K562 (cell line): ENCODE results near the gene SGMS1. TPM values are rescaled to one million over a fixed set of nuclear protein-coding genes. Genes with fewer than 3 reads are reported as not detected.

ENCODE experiments used
- MEF2D ChIP-seq: conservative IDR thresholded peaks from 2 replicates; pipeline ENCODE4 v1.6.1; 2016; ENCODE audit warnings: low read depth, missing genetic modification characterization, missing compliant biosample characterization
- RBBP5 ChIP-seq: fragments of 200-600 bp; sonication (generic); IDR thresholded peaks from 2 replicates; pipeline ENCODE4 v1.6.1; 2012; ENCODE audit warnings: borderline replicate concordance, mild to moderate bottlenecking, low read length, control low read depth, inconsistent platforms; ENCODE audit not compliant: insufficient read depth, poor library complexity, severe bottlenecking
- ZEB2 ChIP-seq: fragments of 450-650 bp; IDR thresholded peaks from 2 replicates; pipeline ENCODE4 v1.6.1; 2016
- ZNF41 ChIP-seq: fragments of 250-450 bp; sonication (Bioruptor Pico); conservative IDR thresholded peaks from 2 replicates; pipeline ENCODE4 v1.4.0; 2020; ENCODE audit warnings: mild to moderate bottlenecking
- polyA plus RNA-seq, 8 experiments: library from polyadenylated mRNA; depleted of rRNA in 4 of 8; stranded (reverse) in 5 of 8; unstranded in 3 of 8; fragments of >200 nt; fragmentation: Nextera tagmentation in 2 of 8; fragmentation: Illumina TruSeq in 1 of 8; extraction: Ambion mirVana in 2 of 8; extraction: Trizol in 1 of 8; gene quantifications; 2 replicates each; pipeline versions ENCODE4 v1.2.1 to v1.2.3, GENCODE V29; 2011 to 2014; ENCODE audit warnings: inconsistent platforms in 1 of 8, missing spikeins in 1 of 8
- total RNA-seq, 7 experiments: library from RNA; depleted of rRNA in 6 of 7; stranded (reverse); fragments of >200 nt in 6 of 7; fragmentation: Illumina TruSeq in 2 of 7; extraction: Trizol in 2 of 7; gene quantifications; 2 replicates each; pipeline versions ENCODE4 v1.2.1 to v1.2.3, GENCODE V29; 2011 to 2021; ENCODE audit warnings: low replicate concordance in 1 of 7
- TF ChIP-seq, protein P1 (sequence below), 2 experiments: fragments of 250-450 bp in 1 of 2; fragments of 450-650 bp in 1 of 2; sonication (Bioruptor Pico) in 1 of 2; IDR thresholded peaks; 2 replicates each; pipeline versions ENCODE4 v1.6.1 to v1.8.0; 2016 to 2021; ENCODE audit warnings: mild to moderate bottlenecking in 2 of 2, moderate library complexity in 2 of 2, missing compliant biosample characterization in 1 of 2, missing genetic modification characterization in 1 of 2
- TF ChIP-seq, protein P2 (sequence below): fragments of 450-650 bp; IDR thresholded peaks from 2 replicates; pipeline ENCODE4 v1.6.1; 2017; ENCODE audit warnings: antibody characterized with exemption, mild to moderate bottlenecking
- TF ChIP-seq, protein P3 (sequence below): fragments of 450-650 bp; IDR thresholded peaks from 2 replicates; pipeline ENCODE4 v1.6.1; 2017; ENCODE audit warnings: mild to moderate bottlenecking, moderate library complexity
- TF ChIP-seq, protein P4 (sequence below): fragments of 200-400 bp; formaldehyde crosslinking; IDR thresholded peaks from 2 replicates; pipeline ENCODE4 v1.6.1; 2017; ENCODE audit warnings: mild to moderate bottlenecking, low read depth, low read length, moderate library complexity
- TF ChIP-seq, protein P5 (sequence below): fragments of 450-650 bp; IDR thresholded peaks from 2 replicates; pipeline ENCODE4 v1.6.1; 2016; ENCODE audit warnings: low read depth

Gene SGMS1
- total and polyA plus RNA-seq, 9 of the 15 experiments (the other 6 are each of a cell fraction or from before 2014, with no cell fraction given): 22.6 to 232 (median 82.2) TPM

DNA sequence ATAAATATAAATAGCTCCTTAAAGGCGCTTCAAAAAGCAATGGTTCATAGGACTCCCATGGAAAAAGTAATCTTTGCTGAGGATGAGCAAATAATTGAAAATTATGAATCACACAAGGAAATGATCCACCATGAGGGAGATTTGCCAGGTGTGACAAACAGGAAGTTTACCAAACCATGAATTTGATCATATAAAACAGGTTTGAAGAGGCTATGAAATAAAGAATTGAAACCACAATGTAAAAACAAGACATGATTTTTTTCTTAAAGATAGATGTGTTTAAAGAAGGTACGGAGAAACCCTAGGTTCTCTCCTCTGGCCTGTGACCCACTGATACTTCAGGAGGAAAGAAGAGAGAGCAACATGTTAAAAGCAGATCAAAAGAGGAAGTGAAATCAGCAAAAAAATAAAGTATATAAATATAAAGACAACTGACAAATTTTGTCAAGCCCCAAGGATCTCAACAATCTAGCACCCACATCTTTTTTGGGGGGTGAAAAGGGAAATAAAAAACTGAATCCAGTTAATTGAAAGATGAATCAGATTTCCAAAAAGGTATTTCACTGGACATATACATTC lies 261.1 kb downstream of the SGMS1 start (continued):
- TF ChIP-seq, protein P1, sequence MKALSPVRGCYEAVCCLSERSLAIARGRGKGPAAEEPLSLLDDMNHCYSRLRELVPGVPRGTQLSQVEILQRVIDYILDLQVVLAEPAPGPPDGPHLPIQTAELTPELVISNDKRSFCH (CRISPR knock-in tag; IDR thresholded peaks at IDR 0.05): no peak
- TF ChIP-seq, protein P1 (tag; IDR thresholded peaks at IDR 0.05): no peak
- TF ChIP-seq, protein P2, sequence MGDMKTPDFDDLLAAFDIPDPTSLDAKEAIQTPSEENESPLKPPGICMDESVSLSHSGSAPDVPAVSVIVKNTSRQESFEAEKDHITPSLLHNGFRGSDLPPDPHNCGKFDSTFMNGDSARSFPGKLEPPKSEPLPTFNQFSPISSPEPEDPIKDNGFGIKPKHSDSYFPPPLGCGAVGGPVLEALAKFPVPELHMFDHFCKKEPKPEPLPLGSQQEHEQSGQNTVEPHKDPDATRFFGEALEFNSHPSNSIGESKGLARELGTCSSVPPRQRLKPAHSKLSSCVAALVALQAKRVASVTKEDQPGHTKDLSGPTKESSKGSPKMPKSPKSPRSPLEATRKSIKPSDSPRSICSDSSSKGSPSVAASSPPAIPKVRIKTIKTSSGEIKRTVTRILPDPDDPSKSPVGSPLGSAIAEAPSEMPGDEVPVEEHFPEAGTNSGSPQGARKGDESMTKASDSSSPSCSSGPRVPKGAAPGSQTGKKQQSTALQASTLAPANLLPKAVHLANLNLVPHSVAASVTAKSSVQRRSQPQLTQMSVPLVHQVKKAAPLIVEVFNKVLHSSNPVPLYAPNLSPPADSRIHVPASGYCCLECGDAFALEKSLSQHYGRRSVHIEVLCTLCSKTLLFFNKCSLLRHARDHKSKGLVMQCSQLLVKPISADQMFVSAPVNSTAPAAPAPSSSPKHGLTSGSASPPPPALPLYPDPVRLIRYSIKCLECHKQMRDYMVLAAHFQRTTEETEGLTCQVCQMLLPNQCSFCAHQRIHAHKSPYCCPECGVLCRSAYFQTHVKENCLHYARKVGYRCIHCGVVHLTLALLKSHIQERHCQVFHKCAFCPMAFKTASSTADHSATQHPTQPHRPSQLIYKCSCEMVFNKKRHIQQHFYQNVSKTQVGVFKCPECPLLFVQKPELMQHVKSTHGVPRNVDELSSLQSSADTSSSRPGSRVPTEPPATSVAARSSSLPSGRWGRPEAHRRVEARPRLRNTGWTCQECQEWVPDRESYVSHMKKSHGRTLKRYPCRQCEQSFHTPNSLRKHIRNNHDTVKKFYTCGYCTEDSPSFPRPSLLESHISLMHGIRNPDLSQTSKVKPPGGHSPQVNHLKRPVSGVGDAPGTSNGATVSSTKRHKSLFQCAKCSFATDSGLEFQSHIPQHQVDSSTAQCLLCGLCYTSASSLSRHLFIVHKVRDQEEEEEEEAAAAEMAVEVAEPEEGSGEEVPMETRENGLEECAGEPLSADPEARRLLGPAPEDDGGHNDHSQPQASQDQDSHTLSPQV: peak; percentile 14; the same call in 1 of the 2 replicates
- TF ChIP-seq, protein P3, sequence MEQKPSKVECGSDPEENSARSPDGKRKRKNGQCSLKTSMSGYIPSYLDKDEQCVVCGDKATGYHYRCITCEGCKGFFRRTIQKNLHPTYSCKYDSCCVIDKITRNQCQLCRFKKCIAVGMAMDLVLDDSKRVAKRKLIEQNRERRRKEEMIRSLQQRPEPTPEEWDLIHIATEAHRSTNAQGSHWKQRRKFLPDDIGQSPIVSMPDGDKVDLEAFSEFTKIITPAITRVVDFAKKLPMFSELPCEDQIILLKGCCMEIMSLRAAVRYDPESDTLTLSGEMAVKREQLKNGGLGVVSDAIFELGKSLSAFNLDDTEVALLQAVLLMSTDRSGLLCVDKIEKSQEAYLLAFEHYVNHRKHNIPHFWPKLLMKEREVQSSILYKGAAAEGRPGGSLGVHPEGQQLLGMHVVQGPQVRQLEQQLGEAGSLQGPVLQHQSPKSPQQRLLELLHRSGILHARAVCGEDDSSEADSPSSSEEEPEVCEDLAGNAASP: no peak
- no peak for TF ChIP-seq RBBP5
- TF ChIP-seq, protein P4, sequence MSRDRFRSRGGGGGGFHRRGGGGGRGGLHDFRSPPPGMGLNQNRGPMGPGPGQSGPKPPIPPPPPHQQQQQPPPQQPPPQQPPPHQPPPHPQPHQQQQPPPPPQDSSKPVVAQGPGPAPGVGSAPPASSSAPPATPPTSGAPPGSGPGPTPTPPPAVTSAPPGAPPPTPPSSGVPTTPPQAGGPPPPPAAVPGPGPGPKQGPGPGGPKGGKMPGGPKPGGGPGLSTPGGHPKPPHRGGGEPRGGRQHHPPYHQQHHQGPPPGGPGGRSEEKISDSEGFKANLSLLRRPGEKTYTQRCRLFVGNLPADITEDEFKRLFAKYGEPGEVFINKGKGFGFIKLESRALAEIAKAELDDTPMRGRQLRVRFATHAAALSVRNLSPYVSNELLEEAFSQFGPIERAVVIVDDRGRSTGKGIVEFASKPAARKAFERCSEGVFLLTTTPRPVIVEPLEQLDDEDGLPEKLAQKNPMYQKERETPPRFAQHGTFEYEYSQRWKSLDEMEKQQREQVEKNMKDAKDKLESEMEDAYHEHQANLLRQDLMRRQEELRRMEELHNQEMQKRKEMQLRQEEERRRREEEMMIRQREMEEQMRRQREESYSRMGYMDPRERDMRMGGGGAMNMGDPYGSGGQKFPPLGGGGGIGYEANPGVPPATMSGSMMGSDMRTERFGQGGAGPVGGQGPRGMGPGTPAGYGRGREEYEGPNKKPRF: no peak
- TF ChIP-seq ZEB2: no peak
- TF ChIP-seq, protein P5, sequence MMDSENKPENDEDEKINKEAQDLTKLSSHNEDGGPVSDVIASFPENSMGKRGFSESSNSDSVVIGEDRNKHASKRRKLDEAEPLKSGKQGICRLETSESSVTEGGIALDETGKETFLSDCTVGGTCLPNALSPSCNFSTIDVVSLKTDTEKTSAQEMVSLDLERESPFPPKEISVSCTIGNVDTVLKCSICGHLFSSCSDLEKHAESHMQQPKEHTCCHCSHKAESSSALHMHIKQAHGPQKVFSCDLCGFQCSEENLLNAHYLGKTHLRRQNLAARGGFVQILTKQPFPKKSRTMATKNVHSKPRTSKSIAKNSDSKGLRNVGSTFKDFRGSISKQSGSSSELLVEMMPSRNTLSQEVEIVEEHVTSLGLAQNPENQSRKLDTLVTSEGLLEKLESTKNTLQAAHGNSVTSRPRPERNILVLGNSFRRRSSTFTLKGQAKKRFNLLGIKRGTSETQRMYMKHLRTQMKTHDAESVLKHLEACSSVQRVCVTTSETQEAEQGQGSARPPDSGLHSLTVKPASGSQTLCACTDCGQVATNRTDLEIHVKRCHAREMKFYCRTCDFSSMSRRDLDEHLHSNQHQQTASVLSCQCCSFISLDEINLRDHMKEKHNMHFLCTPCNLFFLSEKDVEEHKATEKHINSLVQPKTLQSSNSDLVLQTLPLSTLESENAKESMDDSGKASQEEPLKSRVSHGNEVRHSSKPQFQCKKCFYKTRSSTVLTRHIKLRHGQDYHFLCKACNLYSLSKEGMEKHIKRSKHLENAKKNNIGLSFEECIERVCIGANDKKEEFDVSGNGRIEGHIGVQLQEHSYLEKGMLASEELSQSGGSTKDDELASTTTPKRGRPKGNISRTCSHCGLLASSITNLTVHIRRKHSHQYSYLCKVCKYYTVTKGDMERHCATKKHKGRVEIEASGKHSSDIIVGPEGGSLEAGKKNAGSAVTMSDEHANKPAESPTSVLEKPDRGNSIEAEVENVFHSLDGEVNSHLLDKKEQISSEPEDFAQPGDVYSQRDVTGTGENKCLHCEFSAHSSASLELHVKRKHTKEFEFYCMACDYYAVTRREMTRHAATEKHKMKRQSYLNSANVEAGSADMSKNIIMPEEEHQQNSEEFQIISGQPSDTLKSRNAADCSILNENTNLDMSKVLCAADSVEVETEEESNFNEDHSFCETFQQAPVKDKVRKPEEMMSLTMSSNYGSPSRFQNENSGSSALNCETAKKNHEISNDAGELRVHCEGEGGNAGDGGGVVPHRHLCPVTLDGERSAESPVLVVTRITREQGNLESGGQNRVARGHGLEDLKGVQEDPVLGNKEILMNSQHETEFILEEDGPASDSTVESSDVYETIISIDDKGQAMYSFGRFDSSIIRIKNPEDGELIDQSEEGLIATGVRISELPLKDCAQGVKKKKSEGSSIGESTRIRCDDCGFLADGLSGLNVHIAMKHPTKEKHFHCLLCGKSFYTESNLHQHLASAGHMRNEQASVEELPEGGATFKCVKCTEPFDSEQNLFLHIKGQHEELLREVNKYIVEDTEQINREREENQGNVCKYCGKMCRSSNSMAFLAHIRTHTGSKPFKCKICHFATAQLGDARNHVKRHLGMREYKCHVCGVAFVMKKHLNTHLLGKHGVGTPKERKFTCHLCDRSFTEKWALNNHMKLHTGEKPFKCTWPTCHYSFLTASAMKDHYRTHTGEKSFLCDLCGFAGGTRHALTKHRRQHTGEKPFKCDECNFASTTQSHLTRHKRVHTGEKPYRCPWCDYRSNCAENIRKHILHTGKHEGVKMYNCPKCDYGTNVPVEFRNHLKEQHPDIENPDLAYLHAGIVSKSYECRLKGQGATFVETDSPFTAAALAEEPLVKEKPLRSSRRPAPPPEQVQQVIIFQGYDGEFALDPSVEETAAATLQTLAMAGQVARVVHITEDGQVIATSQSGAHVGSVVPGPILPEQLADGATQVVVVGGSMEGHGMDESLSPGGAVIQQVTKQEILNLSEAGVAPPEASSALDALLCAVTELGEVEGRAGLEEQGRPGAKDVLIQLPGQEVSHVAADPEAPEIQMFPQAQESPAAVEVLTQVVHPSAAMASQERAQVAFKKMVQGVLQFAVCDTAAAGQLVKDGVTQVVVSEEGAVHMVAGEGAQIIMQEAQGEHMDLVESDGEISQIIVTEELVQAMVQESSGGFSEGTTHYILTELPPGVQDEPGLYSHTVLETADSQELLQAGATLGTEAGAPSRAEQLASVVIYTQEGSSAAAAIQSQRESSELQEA: no peak
- peak; percentile 99 for TF ChIP-seq ZNF41 (CRISPR knock-in tag)
- no peak for TF ChIP-seq MEF2D
